CD14-positive monocyte (primary cell): ENCODE measurements around the gene SLC6A18. TPM values are rescaled to one million over a fixed set of nuclear protein-coding genes. Genes with fewer than 3 reads are reported as not detected.

Source experiments
- DNase-seq, 3 donors: peaks; one replicate each; pipeline ENCODE4 v3.0.0-alpha.2; 2011 to 2022
- H2AFZ ChIP-seq: 2 replicates; pipeline ENCODE4 v1.6.0; 2012; ENCODE audit warnings: mild to moderate bottlenecking, low read depth, low read length, inconsistent platforms; ENCODE audit not compliant: insufficient read depth, poor library complexity, severe bottlenecking
- H3K27ac ChIP-seq, 2 donors: 1 replicate in 1 of 2; 2 replicates in 1 of 2; pipeline ENCODE4 v1.5.1; 2012 to 2013; ENCODE audit warnings: low read length in 2 of 2, control low read depth in 1 of 2, inconsistent platforms in 1 of 2, low read depth in 1 of 2, mild to moderate bottlenecking in 1 of 2
- H3K27me3 ChIP-seq, 2 donors: one replicate each; pipeline versions ENCODE4 v1.6.0 to v1.6.1; 2011 to 2013; ENCODE audit warnings: low read length in 2 of 2; ENCODE audit not compliant: control insufficient read depth in 2 of 2, insufficient read depth in 2 of 2
- H3K36me3 ChIP-seq, 2 donors: replicated peaks in 1 of 2; 1 replicate in 1 of 2; 2 replicates in 1 of 2; pipeline versions ENCODE4 v1.5.1 to v1.6.1; 2012 to 2013; ENCODE audit warnings: low read length in 2 of 2, control low read depth in 1 of 2, inconsistent platforms in 1 of 2, mild to moderate bottlenecking in 1 of 2; ENCODE audit not compliant: insufficient read depth in 2 of 2, control insufficient read depth in 1 of 2
- H3K4me1 ChIP-seq, 2 donors: 1 replicate in 1 of 2; 2 replicates in 1 of 2; pipeline versions ENCODE4 v1.5.1 to v1.6.1; 2012 to 2013; ENCODE audit warnings: low read length in 2 of 2, control low read depth in 1 of 2, inconsistent platforms in 1 of 2, mild to moderate bottlenecking in 1 of 2, moderate library complexity in 1 of 2; ENCODE audit not compliant: insufficient read depth in 2 of 2, control insufficient read depth in 1 of 2
- H3K4me2 ChIP-seq: replicated peaks from 2 replicates; pipeline ENCODE3; 2012; ENCODE audit warnings: low read length, moderate library complexity, mild to moderate bottlenecking; ENCODE audit not compliant: poor library complexity, severe bottlenecking; ENCODE audit errors: extremely low read depth
- H3K4me3 ChIP-seq, 3 experiments: fragments of 200-600 bp in 1 of 3; sonication (generic) in 1 of 3; replicated peaks in 1 of 3; 1 replicate in 2 of 3; 2 replicates in 1 of 3; pipeline ENCODE4 v1.5.1; 2011 to 2013; ENCODE audit warnings: low read length in 3 of 3, mild to moderate bottlenecking in 3 of 3, control low read depth in 2 of 3, low read depth in 2 of 3, inconsistent platforms in 1 of 3, moderate library complexity in 1 of 3
- H3K79me2 ChIP-seq: 2 replicates; pipeline ENCODE4 v1.6.0; 2012; ENCODE audit warnings: mild to moderate bottlenecking, control low read depth, inconsistent platforms, low read length, moderate library complexity; ENCODE audit not compliant: insufficient read depth
- H3K9ac ChIP-seq: 2 replicates; pipeline ENCODE4 v1.6.0; 2017; ENCODE audit warnings: low read length, mild to moderate bottlenecking; ENCODE audit not compliant: insufficient read depth, poor library complexity, severe bottlenecking
- H3K9me3 ChIP-seq, 2 donors: replicated peaks in 1 of 2; 1 replicate in 1 of 2; 2 replicates in 1 of 2; pipeline versions ENCODE4 v1.5.1 to v1.6.1; 2012 to 2013; ENCODE audit warnings: low read length in 2 of 2, control low read depth in 1 of 2; ENCODE audit not compliant: control insufficient read depth in 1 of 2, insufficient read depth in 1 of 2
- H4K20me1 ChIP-seq: 2 replicates; pipeline ENCODE4 v1.6.0; 2012; ENCODE audit warnings: mild to moderate bottlenecking, low read length, control low read depth, moderate library complexity; ENCODE audit not compliant: insufficient read depth
- H3K27ac Mint-ChIP-seq, 7 donors: one replicate each; pipeline ENCODE4 v1.8.0; 2020; ENCODE audit warnings: mild to moderate bottlenecking in 7 of 7, mixed read lengths in 7 of 7, moderate library complexity in 6 of 7, inconsistent platforms in 2 of 7
- H3K27me3 Mint-ChIP-seq, 3 donors: one replicate each; pipeline ENCODE4 v1.8.0; 2021 to 2022; ENCODE audit warnings: low read depth in 3 of 3, mild to moderate bottlenecking in 3 of 3, mixed read lengths in 3 of 3, moderate library complexity in 3 of 3, inconsistent platforms in 1 of 3
- H3K36me3 Mint-ChIP-seq, 2 donors: one replicate each; pipeline ENCODE4 v1.8.0; 2020; ENCODE audit warnings: mixed read lengths in 2 of 2, inconsistent platforms in 1 of 2, mild to moderate bottlenecking in 1 of 2
- H3K4me1 Mint-ChIP-seq: one replicate; pipeline ENCODE4 v1.8.0; 2020; ENCODE audit warnings: mild to moderate bottlenecking, mixed read lengths
- H3K4me3 Mint-ChIP-seq, 2 donors: one replicate each; pipeline ENCODE4 v1.8.0; 2020; ENCODE audit warnings: mild to moderate bottlenecking in 2 of 2, mixed read lengths in 2 of 2, moderate library complexity in 1 of 2
- H3K9me3 Mint-ChIP-seq, 7 donors: one replicate each; pipeline ENCODE4 v1.8.0; 2020 to 2022; ENCODE audit warnings: mixed read lengths in 7 of 7, mild to moderate bottlenecking in 6 of 7, moderate library complexity in 6 of 7, inconsistent platforms in 2 of 7
- WGBS: methylation state at CpG from one replicate; pipeline ENCODE4 v1.1.5; 2013; ENCODE audit warnings: missing lambda C conversion rate; ENCODE audit not compliant: insufficient coverage; 5-methylcytosine and 5-hydroxymethylcytosine counted together
- intact Hi-C, 2 donors: fragments of 100-400 bp; cut with micrococcal nuclease; formaldehyde crosslinking; loops; one replicate each; pipeline versions ENCODE4 v1.15.0 to v1.15.1; 2023
- polyA plus RNA-seq, 3 donors: library from polyadenylated mRNA; depleted of rRNA in 1 of 3; unstranded in 2 of 3; stranded (reverse) in 1 of 3; fragments of 300-500 nt in 2 of 3; fragments of >200 nt in 1 of 3; fragmentation: Illumina TruSeq in 2 of 3; gene quantifications; 1 replicate in 2 of 3; 2 replicates in 1 of 3; pipeline ENCODE4 v1.2.3, GENCODE V29; 2012 to 2021
- TF ChIP-seq, protein P1 (sequence below): fragments of 200-600 bp; IDR thresholded peaks from one replicate; pipeline ENCODE4 v1.8.0; 2022; ENCODE audit warnings: antibody characterized with exemption, mild to moderate bottlenecking

Gene SLC6A18
- polyA plus RNA-seq, 3 donors = not detected

DNA sequence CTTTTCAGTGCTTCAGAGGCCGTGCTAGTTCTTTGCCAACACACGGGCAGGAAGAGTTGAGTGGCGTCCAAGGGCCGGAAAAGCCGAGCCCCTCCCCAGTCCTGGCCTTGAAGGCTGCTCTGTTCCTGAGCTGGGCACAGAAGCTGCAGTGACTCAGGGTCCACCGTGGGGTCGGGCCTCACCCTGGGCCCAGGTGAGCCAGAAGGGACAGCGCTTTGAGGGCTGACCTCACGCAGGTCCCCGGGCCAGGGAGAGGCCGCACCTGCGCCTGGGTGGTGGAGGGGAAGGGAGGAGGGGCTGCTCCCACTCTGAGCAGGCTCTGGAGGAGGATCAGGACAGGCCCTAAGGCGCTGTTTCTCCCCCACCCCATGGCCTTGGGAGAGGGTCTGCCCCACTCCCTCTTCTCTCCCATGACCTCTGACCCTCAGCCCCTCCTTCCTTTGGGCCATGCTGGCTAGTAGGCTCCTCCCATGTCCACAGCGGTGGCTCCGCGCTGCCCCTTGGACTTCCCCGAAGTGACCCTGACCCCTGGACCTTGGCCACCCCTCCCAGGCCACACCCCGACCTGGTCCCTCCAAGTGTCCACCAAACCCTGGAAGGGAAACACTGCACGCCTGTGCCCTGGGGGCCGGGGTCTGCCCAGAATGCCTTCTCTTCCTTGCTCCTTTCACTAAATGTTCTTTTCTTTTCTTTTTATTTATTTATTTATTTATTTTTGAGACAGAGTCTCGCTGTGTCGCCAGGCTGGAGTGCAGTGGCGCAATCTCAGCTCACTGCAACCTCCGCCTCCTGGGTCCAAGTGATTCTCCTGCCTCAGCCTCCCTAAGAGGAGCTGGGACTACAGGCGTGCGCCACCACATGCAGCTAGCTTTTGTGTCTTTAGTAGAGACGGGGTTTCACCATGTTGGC, 43.5 kb upstream of the SLC6A18 start:
- TF ChIP-seq, protein P1, sequence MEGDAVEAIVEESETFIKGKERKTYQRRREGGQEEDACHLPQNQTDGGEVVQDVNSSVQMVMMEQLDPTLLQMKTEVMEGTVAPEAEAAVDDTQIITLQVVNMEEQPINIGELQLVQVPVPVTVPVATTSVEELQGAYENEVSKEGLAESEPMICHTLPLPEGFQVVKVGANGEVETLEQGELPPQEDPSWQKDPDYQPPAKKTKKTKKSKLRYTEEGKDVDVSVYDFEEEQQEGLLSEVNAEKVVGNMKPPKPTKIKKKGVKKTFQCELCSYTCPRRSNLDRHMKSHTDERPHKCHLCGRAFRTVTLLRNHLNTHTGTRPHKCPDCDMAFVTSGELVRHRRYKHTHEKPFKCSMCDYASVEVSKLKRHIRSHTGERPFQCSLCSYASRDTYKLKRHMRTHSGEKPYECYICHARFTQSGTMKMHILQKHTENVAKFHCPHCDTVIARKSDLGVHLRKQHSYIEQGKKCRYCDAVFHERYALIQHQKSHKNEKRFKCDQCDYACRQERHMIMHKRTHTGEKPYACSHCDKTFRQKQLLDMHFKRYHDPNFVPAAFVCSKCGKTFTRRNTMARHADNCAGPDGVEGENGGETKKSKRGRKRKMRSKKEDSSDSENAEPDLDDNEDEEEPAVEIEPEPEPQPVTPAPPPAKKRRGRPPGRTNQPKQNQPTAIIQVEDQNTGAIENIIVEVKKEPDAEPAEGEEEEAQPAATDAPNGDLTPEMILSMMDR = no peak
- WGBS = 89% methylated on average over 16 of the region's 27 CpGs
- Mint-ChIP-seq H3K9me3 (no peaks in the 10 kb centered on the region), H3K4me1 (no peaks in the 10 kb centered on the region), H3K27ac (no peak overlapping the region), H3K27me3 (peaks cover 1 to 4% (median 4%) of the 10 kb centered on the region in 3 donors), H3K4me3 (no peak overlapping the region), H3K36me3 (no peaks in the 10 kb centered on the region)
- H3K4me2 ChIP-seq = no peak overlapping the region
- no peak overlapping the region for H3K27ac ChIP-seq
- H3K9me3 ChIP-seq = no peaks in the 10 kb centered on the region
- no peaks in the 10 kb centered on the region for H3K27me3 ChIP-seq
- H4K20me1 ChIP-seq = no peaks in the 10 kb centered on the region
- H3K9ac ChIP-seq = no peak overlapping the region
- intact Hi-C loops = no loop called here
- no peak overlapping the region for H2AFZ ChIP-seq
- no peaks in the 10 kb centered on the region for H3K4me1 ChIP-seq
- H3K79me2 ChIP-seq = no peaks in the 10 kb centered on the region
- no peak for DNase-seq
- no peak overlapping the region for H3K4me3 ChIP-seq
- no peaks in the 10 kb centered on the region for H3K36me3 ChIP-seq

DNA sequence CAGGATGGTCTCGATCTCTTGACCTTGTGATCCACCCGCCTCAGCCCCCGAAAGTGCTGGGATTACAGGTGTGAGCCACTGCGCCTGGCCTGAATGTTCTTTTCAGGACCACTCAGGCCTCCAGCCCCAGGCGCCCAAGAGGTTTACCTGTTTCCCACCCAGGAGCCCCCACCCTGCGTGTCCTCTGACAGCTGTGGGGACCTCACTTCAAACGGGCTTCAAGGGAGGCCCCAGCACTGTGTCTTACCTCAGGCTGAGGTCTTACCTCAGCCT, 42.9 kb upstream of the SLC6A18 start:
- DNase-seq = no peak
- H4K20me1 ChIP-seq = no peaks in the 10 kb centered on the region
- no peaks in the 10 kb centered on the region for H3K9me3 Mint-ChIP-seq
- H3K4me3 ChIP-seq = no peak overlapping the region
- no peak overlapping the region for H3K27ac ChIP-seq
- no peak overlapping the region for H2AFZ ChIP-seq
- no peaks in the 10 kb centered on the region for H3K4me1 ChIP-seq
- no peaks in the 10 kb centered on the region for H3K4me1 Mint-ChIP-seq
- intact Hi-C loops = no loop called here
- H3K36me3 ChIP-seq = no peaks in the 10 kb centered on the region
- H3K9me3 ChIP-seq = no peaks in the 10 kb centered on the region
- no peaks in the 10 kb centered on the region for H3K27me3 ChIP-seq
- H3K79me2 ChIP-seq = no peaks in the 10 kb centered on the region
- no peak overlapping the region for H3K4me3 Mint-ChIP-seq
- WGBS = 97% methylated on average over 7 of the region's 7 CpGs
- H3K36me3 Mint-ChIP-seq = no peaks in the 10 kb centered on the region
- H3K4me2 ChIP-seq = no peak overlapping the region
- H3K9ac ChIP-seq = no peak overlapping the region
- TF ChIP-seq, protein P1 = no peak
- H3K27ac Mint-ChIP-seq = no peak overlapping the region
- H3K27me3 Mint-ChIP-seq = peaks cover 1 to 4% (median 2%) of the 10 kb centered on the region in 3 donors
